Stimulated activated CD8-positive, alpha-beta memory T cell treated with anti-CD3 and anti-CD28 coated beads, Interleukin-4, amount 100 ng/mL, for 1 hour (primary cell): ENCODE data around the gene PLA2G2A.
"Not testable (repeated sequence)": the region's sequence is repeated elsewhere in the genome, so short reads cannot be mapped to it uniquely, and the experiment has no call there.

Source experiments
- DNase-seq, 2 donors: peaks; one replicate each; pipeline ENCODE4 v3.0.0-alpha.2; 2020; ENCODE audit warnings: low read depth in 2 of 2, low spot score in 1 of 2

PLA2G2A gene

GRCh38 chr1:19979494-19979977 is at the start of gene PLA2G2A:
Gene PLA2G2A (minus strand): TSS chr1:19979618. CDS start chr1:19978773, 845 bp downstream.
- no peak for DNase-seq

- no peak for DNase-seq
Measured at GRCh38 chr1:20028726-20029125, 49.3 kb upstream of the PLA2G2A start.

- DNase-seq, result no peak
Measured at GRCh38 chr1:20028125-20028524, 48.7 kb upstream of the PLA2G2A start.

GRCh38 chr1:20017741-20018140 is 38.3 kb upstream of the PLA2G2A start:
- no peak for DNase-seq

GRCh38 chr1:20014153-20014552 is 34.7 kb upstream of the PLA2G2A start:
- no peak for DNase-seq

- no peak for DNase-seq
Measured at GRCh38 chr1:20010016-20010415, 30.6 kb upstream of the PLA2G2A start.

- DNase-seq, result no peak
Measured at GRCh38 chr1:20009212-20009611, 29.8 kb upstream of the PLA2G2A start.

- no peak for DNase-seq
Measured at GRCh38 chr1:20008391-20008841, 29.0 kb upstream of the PLA2G2A start.

- DNase-seq, result not testable (repeated sequence)
Measured at GRCh38 chr1:19998823-19999222, 19.4 kb upstream of the PLA2G2A start.

GRCh38 chr1:19990689-19991088 is 11.3 kb upstream of the PLA2G2A start:
- DNase-seq, result no peak

GRCh38 chr1:19990182-19990582 is 10.8 kb upstream of the PLA2G2A start:
- not testable (repeated sequence) for DNase-seq

- DNase-seq, result no peak
Measured at GRCh38 chr1:19988267-19989006, 9.0 kb upstream of the PLA2G2A start.

GRCh38 chr1:19987719-19988118 is 8.3 kb upstream of the PLA2G2A start:
- no peak for DNase-seq

- DNase-seq, result not testable (repeated sequence)
Measured at GRCh38 chr1:19984409-19985016, 5.1 kb upstream of the PLA2G2A start.

GRCh38 chr1:19981507-19982312 is 2.3 kb upstream of the PLA2G2A start:
- DNase-seq, result no peak

GRCh38 chr1:19981170-19981506 is 1.7 kb upstream of the PLA2G2A start:
- DNase-seq, result no peak

GRCh38 chr1:19980314-19980713 is 896 bp upstream of the PLA2G2A start:
- DNase-seq, result no peak

- DNase-seq, result no peak
Measured at GRCh38 chr1:19978143-19978542, 1.3 kb downstream of the PLA2G2A start.

GRCh38 chr1:19976317-19977003 is 3.0 kb downstream of the PLA2G2A start:
- no peak for DNase-seq

- DNase-seq, result no peak
Measured at GRCh38 chr1:19975423-19976193, 3.8 kb downstream of the PLA2G2A start.
